H9 (cell line): Measurements from ENCODE around the gene AMMECR1. TPM values are rescaled to one million over a fixed set of nuclear protein-coding genes. Genes with fewer than 3 reads are reported as not detected.
A peak's percentile ranks its signal among the peaks of the same experiment; 100 is the strongest.

Experiments
- DNase-seq: peaks from one replicate; pipeline ENCODE4 v3.0.0-alpha.2; 2017
- H2AFZ ChIP-seq: one replicate; pipeline ENCODE4 v1.6.1; 2013; ENCODE audit warnings: mild to moderate bottlenecking, low read length, control low read depth, moderate library complexity
- H2AK5ac ChIP-seq: 2 replicates; pipeline ENCODE4 v1.6.1; 2013; ENCODE audit warnings: low read length, control low read depth, mixed read lengths; ENCODE audit not compliant: insufficient read length
- H2BK120ac ChIP-seq: one replicate; pipeline ENCODE4 v1.6.1; 2013; ENCODE audit warnings: low read depth, mild to moderate bottlenecking, low read length, control low read depth, inconsistent platforms; ENCODE audit not compliant: poor library complexity, severe bottlenecking
- H2BK12ac ChIP-seq: 2 replicates; pipeline ENCODE4 v1.6.1; 2013; ENCODE audit warnings: low read length, control low read depth, mixed read lengths, low read depth; ENCODE audit not compliant: insufficient read length
- H2BK15ac ChIP-seq: 2 replicates; pipeline ENCODE4 v1.6.1; 2013; ENCODE audit warnings: low read depth, low read length, control low read depth
- H2BK20ac ChIP-seq: one replicate; pipeline ENCODE4 v1.6.1; 2013; ENCODE audit warnings: low read depth, mild to moderate bottlenecking, low read length, control low read depth, inconsistent platforms; ENCODE audit not compliant: poor library complexity, severe bottlenecking
- H2BK5ac ChIP-seq: 2 replicates; pipeline ENCODE4 v1.6.1; 2013; ENCODE audit warnings: low read length, control low read depth, mixed read lengths; ENCODE audit not compliant: insufficient read length
- H3K14ac ChIP-seq: 2 replicates; pipeline ENCODE4 v1.6.1; 2013; ENCODE audit warnings: low read length, control low read depth; ENCODE audit not compliant: insufficient read depth
- H3K18ac ChIP-seq: 2 replicates; pipeline ENCODE4 v1.6.1; 2013; ENCODE audit warnings: low read depth, mild to moderate bottlenecking, mixed read lengths, low read length, control low read depth; ENCODE audit not compliant: insufficient read length
- H3K23ac ChIP-seq: 2 replicates; pipeline ENCODE4 v1.6.1; 2013; ENCODE audit warnings: low read length, control low read depth, mixed read lengths, low read depth; ENCODE audit not compliant: insufficient read length
- H3K23me2 ChIP-seq: 2 replicates; pipeline ENCODE4 v1.6.1; 2013; ENCODE audit warnings: low read depth, mild to moderate bottlenecking, mixed read lengths, low read length, control low read depth; ENCODE audit not compliant: insufficient read length, poor library complexity, severe bottlenecking
- H3K27ac ChIP-seq: 2 replicates; pipeline ENCODE4 v1.5.1; 2013; ENCODE audit warnings: low read length, control low read depth, mixed read lengths, low read depth; ENCODE audit not compliant: insufficient read length
- H3K27me3 ChIP-seq: 2 replicates; pipeline ENCODE4 v1.6.1; 2013; ENCODE audit warnings: low read length, control low read depth, inconsistent platforms; ENCODE audit not compliant: insufficient read depth
- H3K4ac ChIP-seq: 2 replicates; pipeline ENCODE4 v1.6.1; 2013; ENCODE audit warnings: low read depth, mild to moderate bottlenecking, control low read depth, inconsistent platforms, low read length, moderate library complexity
- H3K4me1 ChIP-seq: 2 replicates; pipeline ENCODE4 v1.6.1; 2013; ENCODE audit warnings: low read length, control low read depth, inconsistent platforms; ENCODE audit not compliant: insufficient read depth
- H3K4me2 ChIP-seq: 2 replicates; pipeline ENCODE4 v1.6.1; 2013; ENCODE audit warnings: low read length, control low read depth, mixed read lengths; ENCODE audit not compliant: insufficient read length, insufficient read depth
- H3K56ac ChIP-seq: 2 replicates; pipeline ENCODE4 v1.6.1; 2013; ENCODE audit warnings: low read depth, mild to moderate bottlenecking, mixed read lengths, low read length, control low read depth; ENCODE audit not compliant: insufficient read length
- H3K79me1 ChIP-seq: 2 replicates; pipeline ENCODE4 v1.6.1; 2013; ENCODE audit warnings: low read depth, mild to moderate bottlenecking, moderate library complexity, low read length, control low read depth, inconsistent platforms; ENCODE audit not compliant: insufficient read depth, poor library complexity, severe bottlenecking
- H3K79me2 ChIP-seq: 2 replicates; pipeline ENCODE4 v1.6.1; 2013; ENCODE audit warnings: low read length, control low read depth, inconsistent platforms; ENCODE audit not compliant: insufficient read depth
- H3K9ac ChIP-seq: 2 replicates; pipeline ENCODE4 v1.6.1; 2013; ENCODE audit warnings: low read length, control low read depth, mixed read lengths; ENCODE audit not compliant: insufficient read length; ENCODE audit errors: extremely low read depth
- H3K9me3 ChIP-seq: one replicate; pipeline ENCODE4 v1.6.1; 2013; ENCODE audit warnings: low read depth, low read length, inconsistent platforms; ENCODE audit not compliant: control insufficient read depth
- H3T11ph ChIP-seq: one replicate; pipeline ENCODE4 v1.6.1; 2013; ENCODE audit warnings: mild to moderate bottlenecking, low read length, control low read depth, inconsistent platforms
- H4K20me1 ChIP-seq: one replicate; pipeline ENCODE4 v1.6.1; 2013; ENCODE audit not compliant: control insufficient read depth, insufficient read length, insufficient read depth
- H4K5ac ChIP-seq: 2 replicates; pipeline ENCODE4 v1.6.1; 2013; ENCODE audit warnings: low read depth, mild to moderate bottlenecking, mixed read lengths, low read length, control low read depth; ENCODE audit not compliant: insufficient read length
- H4K8ac ChIP-seq: replicated peaks from 2 replicates; pipeline ENCODE4 v1.6.1; 2013; ENCODE audit warnings: low read length, control low read depth, mixed read lengths, low read depth; ENCODE audit not compliant: insufficient read length
- H4K91ac ChIP-seq: 2 replicates; pipeline ENCODE4 v1.6.1; 2013; ENCODE audit warnings: low read depth, mild to moderate bottlenecking, moderate library complexity, mixed read lengths, low read length, control low read depth; ENCODE audit not compliant: insufficient read length
- H3K27ac Mint-ChIP-seq, 3 experiments: 2 replicates in 2 of 3; 3 replicates in 1 of 3; pipeline ENCODE4 v1.8.0; 2020 to 2021; ENCODE audit warnings: mixed read lengths in 3 of 3, mild to moderate bottlenecking in 1 of 3, moderate library complexity in 1 of 3
- H3K27me3 Mint-ChIP-seq: 2 replicates; pipeline ENCODE4 v1.8.0; 2021; ENCODE audit warnings: low read depth, mild to moderate bottlenecking, moderate library complexity, mixed read lengths
- H3K36me3 Mint-ChIP-seq, 3 experiments: 2 replicates in 2 of 3; 3 replicates in 1 of 3; pipeline ENCODE4 v1.8.0; 2020 to 2021; ENCODE audit warnings: low read depth in 3 of 3, mixed read lengths in 3 of 3; ENCODE audit not compliant: insufficient read depth in 1 of 3
- H3K4me1 Mint-ChIP-seq, 2 experiments: 2 replicates each; pipeline ENCODE4 v1.8.0; 2020; ENCODE audit warnings: mixed read lengths in 2 of 2
- H3K4me3 Mint-ChIP-seq, 2 experiments: 2 replicates in 1 of 2; 3 replicates in 1 of 2; pipeline ENCODE4 v1.8.0; 2020 to 2021; ENCODE audit warnings: mild to moderate bottlenecking in 2 of 2, mixed read lengths in 2 of 2, moderate library complexity in 1 of 2
- H3K9me3 Mint-ChIP-seq, 2 experiments: 2 replicates in 1 of 2; 3 replicates in 1 of 2; pipeline ENCODE4 v1.8.0; 2020; ENCODE audit warnings: mild to moderate bottlenecking in 2 of 2, mixed read lengths in 2 of 2, moderate library complexity in 1 of 2
- CTCF ChIP-seq: fragments of 200-600 bp; sonication (generic); conservative IDR thresholded peaks from 3 replicates; pipeline ENCODE4 v1.8.0; 2021; ENCODE audit warnings: antibody characterized with exemption, mild to moderate bottlenecking
- WGBS: extraction: QIAGEN DNeasy Blood & Tissue Kit; methylation state at CpG from one replicate; pipeline ENCODE4 v1.1.7; 2013; ENCODE audit warnings: missing lambda C conversion rate, low lambda C conversion rate, mixed read lengths; ENCODE audit not compliant: insufficient read length; ENCODE audit errors: extremely low coverage; 5-methylcytosine and 5-hydroxymethylcytosine counted together
- total RNA-seq: library from RNA; stranded (reverse); gene quantifications from 2 replicates; pipeline ENCODE4 v1.2.1, GENCODE V29; 2021

The AMMECR1 gene
- total RNA-seq, 1 experiment from 2014 or later: 28.5 TPM

- no peaks in the 10 kb centered on the region for H3K23me2 ChIP-seq
- H3K56ac ChIP-seq: no peak overlapping the region
- H2BK15ac ChIP-seq: no peak overlapping the region
- H2BK20ac ChIP-seq: no peak overlapping the region
- H4K91ac ChIP-seq: no peak overlapping the region
- no peak overlapping the region for H3K9ac ChIP-seq
- no peak overlapping the region for H3K27ac ChIP-seq
- no peak overlapping the region for H2AK5ac ChIP-seq
- H2BK12ac ChIP-seq: no peak overlapping the region
- no peak overlapping the region for H3K4me2 ChIP-seq
- no peak overlapping the region for H4K5ac ChIP-seq
- peaks cover 20 to 22% of the 10 kb centered on the region in 2 experiments for H3K4me1 Mint-ChIP-seq
- no peak overlapping the region for H4K8ac ChIP-seq
- no peaks in the 10 kb centered on the region for H3K9me3 ChIP-seq
- H3K27ac Mint-ChIP-seq: peak overlapping the region in 1 of 3 experiments; percentile 88; a peak in 1 of 7 replicates
- H2BK120ac ChIP-seq: no peak overlapping the region
- H3K79me2 ChIP-seq: no peaks in the 10 kb centered on the region
- no peaks in the 10 kb centered on the region for H3K27me3 ChIP-seq
- DNase-seq: no peak
- no peak overlapping the region for H3K23ac ChIP-seq
- H3K4me1 ChIP-seq: peaks cover 9% of the 10 kb centered on the region; the same call in 1 of the 2 replicates
- H3K9me3 Mint-ChIP-seq: no peaks in the 10 kb centered on the region
- no peak overlapping the region for H3K18ac ChIP-seq
- H3K4ac ChIP-seq: no peak overlapping the region
- peaks cover 11 to 25% (median 23%) of the 10 kb centered on the region in 3 experiments for H3K36me3 Mint-ChIP-seq
- no peak for TF ChIP-seq CTCF
- no peak overlapping the region for H3T11ph ChIP-seq
- no peaks in the 10 kb centered on the region for H3K27me3 Mint-ChIP-seq
- H3K4me3 Mint-ChIP-seq: no peak overlapping the region
- H2AFZ ChIP-seq: no peak overlapping the region
- no peak overlapping the region for H3K14ac ChIP-seq
- no peaks in the 10 kb centered on the region for H4K20me1 ChIP-seq
- H3K79me1 ChIP-seq: no peaks in the 10 kb centered on the region
- H2BK5ac ChIP-seq: no peak overlapping the region
- WGBS: no CpG with 5 or more reads among the region's 4 CpGs
Measured at GRCh38 chrX:110175146-110175545, 142.7 kb downstream of the AMMECR1 start.
